Suprapubic skin (tissue), 4 donors: ENCODE results near the gene INPP5E. TPM values are rescaled to one million over a fixed set of nuclear protein-coding genes. Genes with fewer than 3 reads are reported as not detected.

Experiments used
- DNase-seq, 2 donors: peaks; one replicate each; pipeline ENCODE4 v3.0.0-alpha.2; 2019; ENCODE audit warnings: low spot score in 2 of 2
- H3K27ac ChIP-seq: fragments of 200-600 bp; sonication (generic); one replicate; pipeline ENCODE4 v1.5.1; 2019
- H3K27me3 ChIP-seq: fragments of 200-600 bp; sonication (generic); one replicate; pipeline ENCODE4 v1.5.1; 2019
- H3K36me3 ChIP-seq: fragments of 200-600 bp; sonication (generic); one replicate; pipeline ENCODE4 v1.5.1; 2019
- H3K4me1 ChIP-seq: fragments of 200-600 bp; sonication (generic); one replicate; pipeline ENCODE4 v1.5.1; 2019
- H3K4me3 ChIP-seq: fragments of 200-600 bp; sonication (generic); one replicate; pipeline ENCODE4 v1.5.1; 2019; ENCODE audit warnings: mild to moderate bottlenecking
- H3K9me3 ChIP-seq: fragments of 200-600 bp; sonication (generic); one replicate; pipeline ENCODE4 v1.5.1; 2019
- EP300 ChIP-seq: sonication (generic); formaldehyde crosslinking; IDR thresholded peaks from one replicate; pipeline ENCODE4 v1.6.1; 2017; ENCODE audit warnings: antibody characterized with exemption
- POLR2A ChIP-seq, 2 donors: fragments of 450-650 bp; IDR thresholded peaks; one replicate each; pipeline ENCODE4 v1.6.1; 2017; ENCODE audit warnings: antibody characterized with exemption in 2 of 2, mild to moderate bottlenecking in 2 of 2, moderate library complexity in 2 of 2
- POLR2AphosphoS5 ChIP-seq, 3 donors: sonication (generic); formaldehyde crosslinking; IDR thresholded peaks; one replicate each; pipeline ENCODE4 v1.6.1; 2017; ENCODE audit warnings: antibody characterized with exemption in 3 of 3
- WGBS: methylation state at CpG from one replicate; pipeline ENCODE4 v1.1.5; 2018; 5-methylcytosine and 5-hydroxymethylcytosine counted together
- total RNA-seq, 4 donors: library from RNA; depleted of rRNA; stranded (reverse); fragments of >200 nt; gene quantifications; one replicate each; pipeline ENCODE4 v1.1.0, GENCODE V29; 2016
- TF ChIP-seq, protein P1 (sequence below), 2 donors: fragments of 200-600 bp in 1 of 2; fragments of 450-650 bp in 1 of 2; sonication (generic) in 1 of 2; IDR thresholded peaks; one replicate each; pipeline ENCODE4 v1.5.1; 2016 to 2019; ENCODE audit warnings: antibody characterized with exemption in 2 of 2, mild to moderate bottlenecking in 1 of 2, moderate library complexity in 1 of 2

INPP5E gene
- total RNA-seq, 4 donors from 2014 or later = 9.8 to 20.3 (median 12.9) TPM

- no peaks in the 10 kb centered on the region for H3K9me3 ChIP-seq
- 96% methylated on average over 10 of the region's 27 CpGs for WGBS
- H3K36me3 ChIP-seq = peaks cover 90% of the 10 kb centered on the region
- DNase-seq = no peak
- H3K4me1 ChIP-seq = no peaks in the 10 kb centered on the region
- H3K4me3 ChIP-seq = no peak overlapping the region
- no peak overlapping the region for H3K27ac ChIP-seq
- no peak for TF ChIP-seq EP300
- no peak for TF ChIP-seq POLR2AphosphoS5 (IDR thresholded peaks at IDR 0.05)
- TF ChIP-seq, protein P1, sequence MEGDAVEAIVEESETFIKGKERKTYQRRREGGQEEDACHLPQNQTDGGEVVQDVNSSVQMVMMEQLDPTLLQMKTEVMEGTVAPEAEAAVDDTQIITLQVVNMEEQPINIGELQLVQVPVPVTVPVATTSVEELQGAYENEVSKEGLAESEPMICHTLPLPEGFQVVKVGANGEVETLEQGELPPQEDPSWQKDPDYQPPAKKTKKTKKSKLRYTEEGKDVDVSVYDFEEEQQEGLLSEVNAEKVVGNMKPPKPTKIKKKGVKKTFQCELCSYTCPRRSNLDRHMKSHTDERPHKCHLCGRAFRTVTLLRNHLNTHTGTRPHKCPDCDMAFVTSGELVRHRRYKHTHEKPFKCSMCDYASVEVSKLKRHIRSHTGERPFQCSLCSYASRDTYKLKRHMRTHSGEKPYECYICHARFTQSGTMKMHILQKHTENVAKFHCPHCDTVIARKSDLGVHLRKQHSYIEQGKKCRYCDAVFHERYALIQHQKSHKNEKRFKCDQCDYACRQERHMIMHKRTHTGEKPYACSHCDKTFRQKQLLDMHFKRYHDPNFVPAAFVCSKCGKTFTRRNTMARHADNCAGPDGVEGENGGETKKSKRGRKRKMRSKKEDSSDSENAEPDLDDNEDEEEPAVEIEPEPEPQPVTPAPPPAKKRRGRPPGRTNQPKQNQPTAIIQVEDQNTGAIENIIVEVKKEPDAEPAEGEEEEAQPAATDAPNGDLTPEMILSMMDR (IDR thresholded peaks at IDR 0.05) = no peak
- no peak for TF ChIP-seq POLR2A (IDR thresholded peaks at IDR 0.05)
- H3K27me3 ChIP-seq = no peaks in the 10 kb centered on the region
Measured at GRCh38 chr9:136474021-136474640, 34.5 kb upstream of the INPP5E start.

DNA sequence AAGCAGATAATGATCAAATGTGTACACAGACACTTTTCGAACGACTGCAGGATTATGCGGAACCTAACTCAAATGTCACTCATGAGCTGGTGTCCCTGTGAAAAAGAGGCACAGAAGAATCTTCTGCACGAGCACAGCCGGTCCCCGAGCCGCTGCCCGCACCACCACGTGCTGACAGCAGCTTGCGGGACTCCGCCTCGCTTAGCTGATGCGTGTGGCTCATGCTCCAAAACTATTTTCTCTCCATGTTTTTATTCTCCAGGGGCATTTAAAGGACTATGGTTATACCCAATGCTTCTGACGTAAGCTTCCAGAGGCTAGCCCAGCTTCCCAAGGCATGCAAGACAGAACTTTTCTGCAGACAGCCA is 33.7 kb upstream of the INPP5E start:
- H3K36me3 ChIP-seq = peaks cover 96% of the 10 kb centered on the region
- H3K9me3 ChIP-seq = no peaks in the 10 kb centered on the region
- H3K4me3 ChIP-seq = no peak overlapping the region
- no peak for DNase-seq
- H3K4me1 ChIP-seq = no peaks in the 10 kb centered on the region
- H3K27ac ChIP-seq = no peak overlapping the region
- WGBS = 93% methylated on average over 14 of the region's 14 CpGs
- no peaks in the 10 kb centered on the region for H3K27me3 ChIP-seq
- no peak for TF ChIP-seq POLR2AphosphoS5 (IDR thresholded peaks at IDR 0.05)
- no peak for TF ChIP-seq POLR2A (IDR thresholded peaks at IDR 0.05)
- TF ChIP-seq, protein P1 (IDR thresholded peaks at IDR 0.05) = no peak
- no peak for TF ChIP-seq EP300

DNA sequence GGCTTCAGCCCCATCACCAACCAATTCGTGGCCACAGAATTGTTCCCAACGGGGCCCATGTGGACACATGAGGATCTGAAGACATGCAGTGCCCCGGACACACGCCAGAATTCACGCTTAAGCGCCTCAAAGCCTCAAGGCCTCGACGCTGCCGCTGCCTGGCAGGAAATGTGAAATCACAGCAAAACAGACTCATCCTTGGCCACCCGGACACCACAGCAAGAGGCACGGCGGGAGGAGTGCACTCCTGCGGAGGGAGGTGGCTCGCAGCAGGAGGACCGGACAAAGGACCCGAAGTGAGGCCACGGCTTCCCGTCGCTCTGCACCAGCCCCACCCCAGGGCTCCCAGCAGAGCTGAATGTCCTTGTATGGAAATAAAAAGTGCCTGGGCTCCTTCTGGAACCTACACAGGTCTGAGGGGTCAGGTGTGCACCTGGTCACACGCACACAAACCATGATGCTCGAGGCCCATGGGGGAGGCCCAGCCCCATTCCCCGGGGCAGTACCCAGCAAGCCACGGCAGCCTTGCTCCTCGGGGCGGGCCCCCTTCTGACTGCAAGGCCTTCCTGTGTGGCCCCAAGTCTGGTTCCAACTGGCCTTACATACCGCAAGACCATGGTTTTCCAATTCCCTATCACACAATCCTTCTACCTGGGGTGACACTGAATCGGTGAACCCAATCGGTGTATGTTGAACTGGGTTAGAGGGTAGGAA is 33.2 kb upstream of the INPP5E start:
- DNase-seq = no peak

DNA sequence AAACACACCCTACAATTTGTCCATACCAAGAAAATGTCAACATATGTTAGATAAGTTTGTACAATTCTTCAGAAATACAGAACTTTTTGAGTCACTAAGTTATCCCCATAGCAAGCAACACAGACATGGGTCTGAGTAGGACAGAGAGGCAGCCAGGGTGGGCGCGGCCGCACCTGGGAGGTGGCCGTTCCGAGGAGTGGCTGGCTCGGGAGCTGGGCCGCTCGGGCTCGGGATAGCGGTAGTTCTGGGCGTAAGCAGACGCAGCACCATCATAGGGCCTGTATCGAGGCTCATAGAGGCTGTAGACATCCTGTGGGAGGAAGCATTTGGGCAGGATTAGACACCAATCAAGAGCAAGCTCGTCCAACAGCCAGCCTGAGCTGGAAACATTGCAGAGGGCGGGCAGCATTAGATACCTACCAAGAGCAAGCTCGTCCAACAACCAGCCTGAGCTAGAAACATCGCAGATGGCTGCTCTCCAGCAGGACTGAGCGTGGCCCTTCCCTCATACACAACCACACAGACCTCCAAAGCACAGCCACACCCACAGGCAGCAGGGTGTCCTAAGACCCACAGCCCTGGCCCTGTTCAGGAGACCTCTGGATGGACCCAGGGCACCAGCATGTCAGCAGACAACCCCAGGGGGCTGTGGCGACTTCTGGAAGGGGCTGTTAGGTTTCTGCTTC is 32.3 kb upstream of the INPP5E start:
- Histone ChIP-seq H3K4me3 (no peak overlapping the region), H3K27me3 (no peaks in the 10 kb centered on the region), H3K9me3 (no peaks in the 10 kb centered on the region), H3K27ac (no peak overlapping the region), H3K36me3 (peaks cover 98% of the 10 kb centered on the region), H3K4me1 (no peaks in the 10 kb centered on the region)
- DNase-seq = peak in 1 of 2 donors; percentile 55
- no peak for TF ChIP-seq POLR2AphosphoS5 (IDR thresholded peaks at IDR 0.05)
- TF ChIP-seq EP300 = no peak
- TF ChIP-seq, protein P1 (IDR thresholded peaks at IDR 0.05) = no peak
- no peak for TF ChIP-seq POLR2A (IDR thresholded peaks at IDR 0.05)
- 78% methylated on average over 16 of the region's 19 CpGs for WGBS

More for the DNA sequence above, 33.2 kb upstream of the INPP5E start:
- H3K9me3 ChIP-seq = no peaks in the 10 kb centered on the region
- H3K27ac ChIP-seq = no peak overlapping the region
- H3K4me1 ChIP-seq = no peaks in the 10 kb centered on the region
- TF ChIP-seq POLR2AphosphoS5 (IDR thresholded peaks at IDR 0.05) = no peak
- TF ChIP-seq, protein P1 (IDR thresholded peaks at IDR 0.05) = no peak
- no peak for TF ChIP-seq EP300
- no peak for TF ChIP-seq POLR2A (IDR thresholded peaks at IDR 0.05)
- 85% methylated on average over 16 of the region's 28 CpGs for WGBS
- H3K27me3 ChIP-seq = no peaks in the 10 kb centered on the region
- H3K4me3 ChIP-seq = no peak overlapping the region
- H3K36me3 ChIP-seq = peaks cover 98% of the 10 kb centered on the region
